A549 (cell line): Measurements from ENCODE around the gene HMCN1. TPM values are rescaled to one million over a fixed set of nuclear protein-coding genes. Genes with fewer than 3 reads are reported as not detected.

Experiments used
- ATAC-seq, 2 experiments: fragments of 200-7000 bp in 1 of 2; fragments of >200 bp in 1 of 2; cut with Nextera tagmentation in 1 of 2; cut with Tn5 transposase in 1 of 2; 3 replicates each; pipeline versions ENCODE4 v1.8.0 to v1.9.1; 2018 to 2020; ENCODE audit warnings: mild to moderate bottlenecking in 1 of 2, moderate library complexity in 1 of 2
- CTCF ChIA-PET: fragments of 300-600 bp; sonication (Branson Sonifier 250); formaldehyde crosslinking; extraction: SDS; loops from one replicate; lab custom pipeline; 2021; ENCODE audit warnings: antibody characterized with exemption, inconsistent platforms; lab: Yijun Ruan, JAX
- POLR2A ChIA-PET: fragments of 350-600 bp; formaldehyde crosslinking; extraction: SDS; loops from one replicate; lab custom pipeline; 2021; ENCODE audit warnings: antibody characterized with exemption, inconsistent platforms; lab: Yijun Ruan, JAX
- DNase-seq, 2 experiments: peaks; one replicate each; pipeline versions ENCODE4 v3.0.0 to v3.0.0-alpha.2; 2011 to 2016; ENCODE audit warnings: low read depth in 1 of 2, low spot score in 1 of 2
- FAIRE-seq: peaks from 2 replicates; lab custom pipeline; 2011; peaks lifted over from hg19 to GRCh38; lab: Jason Lieb, UNC
- H3K27ac ChIP-seq, 2 experiments: fragments of >200 bp; sonication (Bioruptor Twin); formaldehyde crosslinking; 3 replicates each; pipeline ENCODE4 v1.5.1; 2016 to 2017
- H3K4me1 ChIP-seq: fragments of >200 bp; sonication (Bioruptor Twin); formaldehyde crosslinking; 3 replicates; pipeline ENCODE4 v1.6.1; 2016
- H3K4me2 ChIP-seq: fragments of >200 bp; sonication (Bioruptor Twin); formaldehyde crosslinking; 3 replicates; pipeline ENCODE4 v1.6.1; 2016
- H3K4me3 ChIP-seq: fragments of >200 bp; sonication (Bioruptor Twin); formaldehyde crosslinking; 3 replicates; pipeline ENCODE4 v1.5.1; 2016
- H3K9me3 ChIP-seq: fragments of >200 bp; sonication (Bioruptor Twin); formaldehyde crosslinking; 3 replicates; pipeline ENCODE4 v1.6.1; 2016
- BHLHE40 ChIP-seq: IDR thresholded peaks from 2 replicates; pipeline ENCODE4 v1.6.1; 2012; ENCODE audit warnings: low read depth, low read length, inconsistent platforms
- CBX2 ChIP-seq: fragments of 200-600 bp; sonication (generic); IDR thresholded peaks from 2 replicates; pipeline ENCODE4 v1.6.1; 2016; ENCODE audit warnings: low read depth, mild to moderate bottlenecking, borderline replicate concordance
- CHD2 ChIP-seq: fragments of 150-350 bp; IDR thresholded peaks from 2 replicates; pipeline ENCODE4 v1.6.1; 2014; ENCODE audit warnings: low read length; ENCODE audit not compliant: partially characterized antibody
- EHF ChIP-seq: fragments of 250-450 bp; sonication (Bioruptor Pico); IDR thresholded peaks from 2 replicates; pipeline ENCODE4 v1.5.0; 2020; ENCODE audit warnings: mild to moderate bottlenecking
- ESRRA ChIP-seq: fragments of 150-350 bp; IDR thresholded peaks from 2 replicates; pipeline ENCODE4 v1.6.1; 2014; ENCODE audit warnings: mild to moderate bottlenecking, low read length, borderline replicate concordance
- FOSB ChIP-seq: fragments of 250-450 bp; sonication (Bioruptor Pico); IDR thresholded peaks from 2 replicates; pipeline ENCODE4 v1.5.0; 2020; ENCODE audit warnings: mild to moderate bottlenecking, moderate library complexity
- HEYL ChIP-seq: fragments of 250-450 bp; sonication (Bioruptor Pico); IDR thresholded peaks from 2 replicates; pipeline ENCODE4 v1.8.0; 2021; ENCODE audit warnings: mild to moderate bottlenecking, moderate library complexity
- JUN ChIP-seq, 2 experiments: fragments of >200 bp; sonication (Bioruptor Twin); formaldehyde crosslinking; IDR thresholded peaks; 2 replicates in 1 of 2; 3 replicates in 1 of 2; pipeline ENCODE4 v1.6.1; 2016 to 2017
- KDM1A ChIP-seq: fragments of 200-600 bp; sonication (generic); IDR thresholded peaks from 2 replicates; pipeline ENCODE4 v1.6.1; 2016; ENCODE audit warnings: low read depth, mild to moderate bottlenecking
- MAFK ChIP-seq: fragments of 450-650 bp; IDR thresholded peaks from 2 replicates; pipeline ENCODE4 v1.6.1; 2014; ENCODE audit not compliant: partially characterized antibody
- NR3C1 ChIP-seq: fragments of >200 bp; sonication (Bioruptor Twin); formaldehyde crosslinking; IDR thresholded peaks from 3 replicates; pipeline ENCODE4 v1.6.1; 2017
- PHF8 ChIP-seq: fragments of 200-600 bp; sonication (generic); IDR thresholded peaks from 2 replicates; pipeline ENCODE4 v1.6.1; 2016; ENCODE audit warnings: low read depth, mild to moderate bottlenecking, antibody characterized with exemption, moderate library complexity, borderline replicate concordance
- POLR2A ChIP-seq: IDR thresholded peaks from 2 replicates; pipeline ENCODE4 v1.6.1; 2012; ENCODE audit warnings: mild to moderate bottlenecking, low read length
- RFX5 ChIP-seq: fragments of 450-650 bp; IDR thresholded peaks from 2 replicates; pipeline ENCODE4 v1.7.1; 2014; ENCODE audit warnings: antibody characterized with exemption, mild to moderate bottlenecking, moderate library complexity
- TFCP2L1 ChIP-seq: fragments of 250-450 bp; sonication (Bioruptor Pico); IDR thresholded peaks from 2 replicates; pipeline ENCODE4 v1.5.0; 2021; ENCODE audit warnings: mild to moderate bottlenecking
- WGBS: methylation state at CpG from one replicate; pipeline ENCODE4 v1.1.6; 2017; ENCODE audit errors: missing lambda C conversion rate; 5-methylcytosine and 5-hydroxymethylcytosine counted together
- polyA plus RNA-seq, 4 experiments: library from polyadenylated mRNA; depleted of rRNA in 3 of 4; stranded (reverse); fragments of >200 nt; fragmentation: RNase III in 1 of 4; extraction: RNeasy Plus Mini Kit Qiagen cat#74134 plus additional on column Dnase treatment in 1 of 4; gene quantifications; 2 replicates in 3 of 4; 3 replicates in 1 of 4; pipeline ENCODE4 v1.2.3, GENCODE V29; 2011 to 2017
- TF ChIP-seq, protein P1 (sequence below): IDR thresholded peaks from 2 replicates; pipeline ENCODE4 v1.6.1; 2012; ENCODE audit warnings: low read depth, borderline replicate concordance
- TF ChIP-seq, protein P2 (sequence below): IDR thresholded peaks from 2 replicates; pipeline ENCODE4 v1.6.1; 2012
- TF ChIP-seq, protein P3 (sequence below): fragments of >200 bp; sonication (Bioruptor Twin); formaldehyde crosslinking; IDR thresholded peaks from 2 replicates; pipeline ENCODE4 v1.6.1; 2016

Gene HMCN1
- polyA plus RNA-seq, 2 of the 4 experiments (the other 2 are of a cell fraction), result 0.03 to 0.06 TPM

- TF ChIP-seq, protein P1, sequence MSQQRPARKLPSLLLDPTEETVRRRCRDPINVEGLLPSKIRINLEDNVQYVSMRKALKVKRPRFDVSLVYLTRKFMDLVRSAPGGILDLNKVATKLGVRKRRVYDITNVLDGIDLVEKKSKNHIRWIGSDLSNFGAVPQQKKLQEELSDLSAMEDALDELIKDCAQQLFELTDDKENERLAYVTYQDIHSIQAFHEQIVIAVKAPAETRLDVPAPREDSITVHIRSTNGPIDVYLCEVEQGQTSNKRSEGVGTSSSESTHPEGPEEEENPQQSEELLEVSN, result no peak
- no peak for TF ChIP-seq JUN (IDR thresholded peaks at IDR 0.05)
- no peak for TF ChIP-seq RFX5
- no peak for TF ChIP-seq CBX2
- no peak for TF ChIP-seq ESRRA
- TF ChIP-seq BHLHE40, result no peak
- no peak for TF ChIP-seq NR3C1
- TF ChIP-seq POLR2A, result no peak
Observed at GRCh38 chr1:185843297-185843869, 109.2 kb downstream of the HMCN1 start (continued).

DNA sequence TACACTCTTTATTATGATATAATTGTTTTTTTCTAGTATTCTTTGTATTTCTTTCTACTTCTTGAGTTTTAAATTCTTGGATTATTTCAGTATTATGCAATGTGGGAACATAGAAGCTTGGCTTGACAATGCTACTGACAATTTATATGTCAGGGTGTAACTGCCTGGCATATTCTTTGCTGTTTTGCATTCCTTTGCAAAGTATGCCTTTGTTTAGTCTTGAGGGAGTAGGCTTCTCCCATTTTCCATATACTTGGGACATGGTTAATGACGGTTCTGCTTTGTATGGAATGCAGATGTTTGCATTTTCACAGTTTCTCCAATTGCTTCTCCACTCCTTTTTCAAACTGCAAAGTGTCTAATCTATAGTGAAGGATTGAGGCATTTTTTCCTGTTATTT, 109.8 kb downstream of the HMCN1 start:
- FAIRE-seq, result no peak
- no peaks in the 10 kb centered on the region for H3K9me3 ChIP-seq
- H3K4me2 ChIP-seq, result no peak overlapping the region
- ATAC-seq, result no peak
- H3K27ac ChIP-seq, result no peak overlapping the region
- no peaks in the 10 kb centered on the region for H3K4me1 ChIP-seq
- ChIA-PET CTCF (no interaction called here), POLR2A (no interaction called here)
- 0% methylated on average over 1 of the region's 1 CpG for WGBS
- TF ChIP-seq PHF8 (no peak), RFX5 (no peak), KDM1A (no peak), FOSB (no peak), NR3C1 (no peak), TFCP2L1 (CRISPR knock-in tag) (no peak), EHF (CRISPR knock-in tag) (no peak), MAFK (no peak)
- TF ChIP-seq, protein P2, sequence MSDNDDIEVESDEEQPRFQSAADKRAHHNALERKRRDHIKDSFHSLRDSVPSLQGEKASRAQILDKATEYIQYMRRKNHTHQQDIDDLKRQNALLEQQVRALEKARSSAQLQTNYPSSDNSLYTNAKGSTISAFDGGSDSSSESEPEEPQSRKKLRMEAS, result no peak
- TF ChIP-seq, protein P3, sequence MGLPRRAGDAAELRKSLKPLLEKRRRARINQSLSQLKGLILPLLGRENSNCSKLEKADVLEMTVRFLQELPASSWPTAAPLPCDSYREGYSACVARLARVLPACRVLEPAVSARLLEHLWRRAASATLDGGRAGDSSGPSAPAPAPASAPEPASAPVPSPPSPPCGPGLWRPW, result no peak
- no peak overlapping the region for H3K4me3 ChIP-seq
- no peak for DNase-seq

- Histone ChIP-seq H3K4me1 (no peaks in the 10 kb centered on the region), H3K4me2 (no peak overlapping the region), H3K27ac (no peak overlapping the region), H3K9me3 (no peaks in the 10 kb centered on the region), H3K4me3 (no peak overlapping the region)
- ATAC-seq (no peak), FAIRE-seq (peak; percentile 46), DNase-seq (no peak)
- ChIA-PET POLR2A (no interaction called here), CTCF (no interaction called here)
- TF ChIP-seq HEYL (CRISPR knock-in tag), result no peak
- WGBS, result 56% methylated on average over 4 of the region's 4 CpGs
Observed at GRCh38 chr1:185846672-185847444, 112.7 kb downstream of the HMCN1 start.

DNA sequence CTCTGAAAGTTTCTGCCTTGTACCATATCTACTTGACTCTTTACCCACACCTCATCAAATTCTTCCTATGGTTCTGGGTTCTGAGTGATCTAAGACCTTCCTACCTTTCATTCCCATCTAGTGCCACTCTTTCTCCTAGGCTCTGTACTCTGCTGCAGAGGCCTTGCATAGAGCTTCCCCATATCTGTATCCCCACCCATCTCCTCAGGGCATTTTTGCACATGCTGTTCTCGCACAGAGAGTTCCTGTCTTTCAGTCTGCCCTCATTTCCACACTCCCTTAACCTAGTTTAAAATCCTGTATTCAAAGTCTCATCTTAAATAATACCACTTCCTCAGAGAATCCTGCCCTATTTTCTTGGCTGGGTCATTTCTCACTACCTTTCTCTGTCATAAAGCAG, 114.8 kb downstream of the HMCN1 start:
- POLR2A ChIA-PET, result no interaction called here
- Histone ChIP-seq H3K27ac (no peak overlapping the region), H3K4me3 (no peak overlapping the region), H3K4me1 (peaks cover 7% of the 10 kb centered on the region), H3K4me2 (no peak overlapping the region), H3K9me3 (no peaks in the 10 kb centered on the region)
- TF ChIP-seq NR3C1, result no peak
- no peak for TF ChIP-seq CHD2
- ATAC-seq (no peak), FAIRE-seq (no peak), DNase-seq (no peak)
- WGBS, result 70% methylated on average over 1 of the region's 1 CpG
- CTCF ChIA-PET, result interaction anchor here (0.6 kb wide), 1 partner anchor 452 kb away, joined by 3 read pairs; no protein-coding TSS in a partner anchor
